Caco-2 (cell line): ENCODE data around the gene UBE3C. TPM values are rescaled to one million over a fixed set of nuclear protein-coding genes. Genes with fewer than 3 reads are reported as not detected.

ENCODE experiments used
- BruUV-seq: library from RNA; stranded (reverse); fragments of 400-500 nt; replicated peaks from 2 replicates; lab custom pipeline; 2021; lab: Mats Ljungman, UMichigan
- CTCF ChIA-PET: fragments of 300-600 bp; sonication (Branson Sonifier 250); formaldehyde crosslinking; loops from one replicate; lab custom pipeline; 2022; ENCODE audit warnings: antibody characterized with exemption; lab: Charles Lee
- POLR2A ChIA-PET: fragments of 300-600 bp; sonication (Branson Sonifier 250); formaldehyde crosslinking; loops from one replicate; lab custom pipeline; 2022; ENCODE audit warnings: antibody characterized with exemption; lab: Charles Lee
- DNase-seq, 2 experiments: peaks; one replicate each; pipeline versions ENCODE4 v3.0.0 to v3.0.0-alpha.2; 2020 to 2022
- H3K27me3 ChIP-seq: replicated peaks from 2 replicates; pipeline ENCODE4 v1.6.0; 2011; ENCODE audit warnings: low read length; ENCODE audit not compliant: control insufficient read depth, insufficient read depth
- H3K36me3 ChIP-seq: 2 replicates; pipeline ENCODE4 v1.5.1; 2011; ENCODE audit warnings: low read length; ENCODE audit not compliant: control insufficient read depth, insufficient read depth
- H3K4me1 ChIP-seq: fragments of 250-450 bp; sonication (Bioruptor Pico); 2 replicates; pipeline ENCODE4 v1.5.1; 2020; ENCODE audit warnings: mild to moderate bottlenecking
- H3K4me3 ChIP-seq: 2 replicates; pipeline ENCODE4 v1.5.1; 2011; ENCODE audit warnings: low read depth, mild to moderate bottlenecking, control low read depth, low read length
- H3K9me3 ChIP-seq: fragments of 250-450 bp; sonication (Bioruptor Pico); 2 replicates; pipeline ENCODE4 v1.5.1; 2020; ENCODE audit warnings: mild to moderate bottlenecking, moderate library complexity
- H3K27ac Mint-ChIP-seq: one replicate; pipeline ENCODE4 v1.8.0; 2022; ENCODE audit warnings: mixed read lengths; ENCODE audit not compliant: unreplicated experiment
- H3K27me3 Mint-ChIP-seq: one replicate; pipeline ENCODE4 v1.8.0; 2022; ENCODE audit warnings: mixed read lengths; ENCODE audit not compliant: insufficient read depth, unreplicated experiment
- H3K36me3 Mint-ChIP-seq: one replicate; pipeline ENCODE4 v1.8.0; 2022; ENCODE audit warnings: mild to moderate bottlenecking, mixed read lengths; ENCODE audit not compliant: insufficient read depth, unreplicated experiment
- H3K4me1 Mint-ChIP-seq: one replicate; pipeline ENCODE4 v1.8.0; 2022; ENCODE audit warnings: low read depth, mixed read lengths; ENCODE audit not compliant: unreplicated experiment
- H3K4me3 Mint-ChIP-seq: one replicate; pipeline ENCODE4 v1.8.0; 2022; ENCODE audit warnings: mild to moderate bottlenecking, moderate library complexity, mixed read lengths; ENCODE audit not compliant: unreplicated experiment
- H3K9me3 Mint-ChIP-seq: one replicate; pipeline ENCODE4 v1.8.0; 2022; ENCODE audit warnings: mixed read lengths; ENCODE audit not compliant: unreplicated experiment
- intact Hi-C: fragments of 100-400 bp; cut with micrococcal nuclease; formaldehyde crosslinking; loops from one replicate; pipeline ENCODE4 v1.10.0; 2022; ENCODE audit not compliant: unreplicated experiment
- total RNA-seq: library from RNA; stranded (reverse); gene quantifications from 2 replicates; pipeline ENCODE4 v1.2.3, GENCODE V29; 2022
- TF ChIP-seq, protein P1 (sequence below), 2 experiments: fragments of 200-600 bp in 1 of 2; IDR thresholded peaks; 1 replicate in 1 of 2; 2 replicates in 1 of 2; pipeline versions ENCODE4 v1.5.1 to v1.8.0; 2011 to 2022; ENCODE audit warnings: antibody characterized with exemption in 1 of 2, control low read depth in 1 of 2, inconsistent platforms in 1 of 2, low read depth in 1 of 2, low read length in 1 of 2, mild to moderate bottlenecking in 1 of 2, moderate library complexity in 1 of 2; ENCODE audit not compliant: insufficient read depth in 1 of 2, severe bottlenecking in 1 of 2, unreplicated experiment in 1 of 2

UBE3C gene
- total RNA-seq, 1 experiment from 2014 or later: 76.1 TPM

DNA sequence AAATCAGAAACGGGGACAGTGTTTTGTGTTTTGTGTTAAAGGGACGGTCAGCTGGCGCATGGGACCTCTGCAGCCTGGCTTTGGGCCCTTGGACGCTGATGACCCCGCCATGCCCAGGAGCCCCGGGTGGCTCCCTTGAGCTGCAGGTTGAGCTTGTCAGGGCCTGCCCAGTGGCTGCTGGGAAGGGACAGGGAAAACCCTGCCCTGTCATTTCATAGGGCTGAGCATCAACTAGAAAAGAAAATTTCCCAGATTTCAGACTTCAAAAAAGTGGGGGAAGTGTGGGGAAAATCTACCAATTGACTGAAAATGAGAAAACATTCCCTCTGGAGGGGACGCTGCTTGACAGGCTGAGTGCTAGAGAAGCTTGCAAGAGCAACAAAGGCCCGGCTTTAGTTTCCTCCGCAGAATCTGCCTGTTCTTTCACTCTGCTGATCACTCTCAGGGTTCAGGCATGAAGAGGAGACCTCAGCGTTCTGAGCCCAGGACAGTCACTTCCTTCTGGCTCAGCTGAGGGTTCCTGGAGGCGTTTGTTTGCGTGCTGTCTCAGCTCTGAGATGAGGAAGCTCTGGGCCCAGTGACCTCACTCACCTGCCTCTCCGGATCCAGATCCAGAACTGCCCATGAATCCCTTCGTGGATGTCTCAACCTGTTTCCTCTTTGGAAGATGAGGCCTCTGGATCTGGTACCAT, 179.4 kb downstream of the UBE3C start:
- no peaks in the 10 kb centered on the region for H3K9me3 ChIP-seq
- TF ChIP-seq, protein P1, sequence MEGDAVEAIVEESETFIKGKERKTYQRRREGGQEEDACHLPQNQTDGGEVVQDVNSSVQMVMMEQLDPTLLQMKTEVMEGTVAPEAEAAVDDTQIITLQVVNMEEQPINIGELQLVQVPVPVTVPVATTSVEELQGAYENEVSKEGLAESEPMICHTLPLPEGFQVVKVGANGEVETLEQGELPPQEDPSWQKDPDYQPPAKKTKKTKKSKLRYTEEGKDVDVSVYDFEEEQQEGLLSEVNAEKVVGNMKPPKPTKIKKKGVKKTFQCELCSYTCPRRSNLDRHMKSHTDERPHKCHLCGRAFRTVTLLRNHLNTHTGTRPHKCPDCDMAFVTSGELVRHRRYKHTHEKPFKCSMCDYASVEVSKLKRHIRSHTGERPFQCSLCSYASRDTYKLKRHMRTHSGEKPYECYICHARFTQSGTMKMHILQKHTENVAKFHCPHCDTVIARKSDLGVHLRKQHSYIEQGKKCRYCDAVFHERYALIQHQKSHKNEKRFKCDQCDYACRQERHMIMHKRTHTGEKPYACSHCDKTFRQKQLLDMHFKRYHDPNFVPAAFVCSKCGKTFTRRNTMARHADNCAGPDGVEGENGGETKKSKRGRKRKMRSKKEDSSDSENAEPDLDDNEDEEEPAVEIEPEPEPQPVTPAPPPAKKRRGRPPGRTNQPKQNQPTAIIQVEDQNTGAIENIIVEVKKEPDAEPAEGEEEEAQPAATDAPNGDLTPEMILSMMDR (IDR thresholded peaks at IDR 0.05; ENCODE audit: insufficient read depth in 1 of 2, low read depth in 1 of 2, low read length in 1 of 2, severe bottlenecking in 1 of 2, unreplicated experiment in 1 of 2): no peak
- Mint-ChIP-seq H3K9me3 (no peaks in the 10 kb centered on the region), H3K4me3 (no peak overlapping the region), H3K4me1 (no peaks in the 10 kb centered on the region), H3K27ac (no peak overlapping the region), H3K27me3 (no peaks in the 10 kb centered on the region), H3K36me3 (no peaks in the 10 kb centered on the region)
- no peak for DNase-seq
- H3K36me3 ChIP-seq: no peaks in the 10 kb centered on the region
- intact Hi-C loops: no loop called here
- H3K27me3 ChIP-seq: no peaks in the 10 kb centered on the region
- H3K4me1 ChIP-seq: no peaks in the 10 kb centered on the region
- no peak overlapping the region for H3K4me3 ChIP-seq
- ChIA-PET POLR2A (no interaction called here), CTCF (no interaction called here)
- BruUV-seq: no TSS peak

Other genes with a start within 250 kb of the UBE3C start
- 77.9 and 90.8 TPM in 2 replicates for gene LMBR1, start 245.7 kb upstream of the UBE3C start, total RNA-seq
- gene NOM1, start 189.2 kb upstream of the UBE3C start, total RNA-seq: 37.7 and 38.5 TPM in 2 replicates
- gene MNX1, start 128.3 kb upstream of the UBE3C start, total RNA-seq: 34.0 and 36.5 TPM in 2 replicates
- 108 and 113 TPM in 2 replicates for gene DNAJB6, start 198.1 kb downstream of the UBE3C start, total RNA-seq